Fibroblast of skin of left quadriceps (primary cell): ENCODE measurements around the gene EPS15.

Source experiments
- DNase-seq, 2 experiments: peaks; one replicate each; pipeline ENCODE4 v3.0.0-alpha.2; 2013; ENCODE audit warnings: low read depth in 2 of 2

Gene EPS15

DNA sequence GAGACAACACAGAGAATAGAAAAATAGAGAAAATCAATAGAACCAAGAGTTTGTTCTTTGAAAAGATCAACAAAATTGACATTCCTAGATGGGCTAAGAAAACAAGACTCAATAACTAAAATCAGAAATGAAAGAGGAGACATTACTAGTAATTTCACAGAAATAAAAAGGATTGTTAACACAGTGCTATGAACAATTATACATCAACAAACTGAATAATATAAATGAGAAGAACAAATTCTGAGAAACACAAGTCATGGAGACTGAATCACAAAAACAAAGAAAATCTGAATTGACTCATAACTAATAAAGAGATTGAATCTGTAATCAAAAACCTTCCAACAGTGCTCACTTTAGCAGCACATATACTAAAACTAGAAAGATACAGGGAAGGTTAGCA, 137.1 kb downstream of the EPS15 start:
- no peak for DNase-seq

GRCh38 chr1:51380936-51381335, 138.1 kb downstream of the EPS15 start:
- DNase-seq, result no peak

- DNase-seq, result no peak
Measured at GRCh38 chr1:51378871-51379270, 140.2 kb downstream of the EPS15 start.

DNA sequence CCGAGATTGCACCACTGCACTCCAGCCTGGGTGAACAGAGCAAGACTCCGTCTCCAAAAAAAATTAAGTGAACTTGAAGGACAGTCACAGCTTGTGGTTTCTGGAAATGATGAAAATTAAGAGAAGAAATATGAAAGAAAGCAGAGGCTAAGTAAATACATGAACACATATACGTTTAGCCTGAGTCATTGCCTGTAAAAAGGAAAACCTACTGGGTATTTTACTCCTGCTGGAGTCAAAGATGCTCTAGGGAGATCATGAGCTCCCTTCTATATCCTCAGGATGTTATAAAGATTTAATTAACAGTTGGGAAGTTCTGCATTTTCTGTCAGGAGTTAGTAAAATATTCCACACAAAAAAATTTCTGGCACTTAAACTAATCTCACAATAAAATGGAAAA, 145.2 kb downstream of the EPS15 start:
- DNase-seq, result no peak

DNA sequence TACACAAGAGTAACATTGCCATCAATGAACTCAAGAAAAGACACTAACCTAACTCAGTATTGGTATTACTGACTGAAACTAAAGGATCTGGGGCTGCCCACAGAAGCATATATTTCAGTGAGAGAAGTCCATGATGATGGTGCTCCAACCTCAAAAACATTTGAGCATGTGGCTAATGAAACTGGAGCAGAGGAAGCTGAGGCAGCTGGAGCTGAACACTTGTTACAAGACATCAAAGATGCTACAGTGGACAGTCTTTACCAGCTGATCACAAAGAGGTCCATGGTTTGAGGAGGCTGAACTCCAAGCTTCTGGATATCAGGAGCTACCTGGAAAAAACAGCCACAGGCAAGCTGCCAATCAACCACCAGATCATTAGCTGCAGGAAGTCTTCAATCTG, 146.5 kb downstream of the EPS15 start:
- DNase-seq, result no peak

DNA sequence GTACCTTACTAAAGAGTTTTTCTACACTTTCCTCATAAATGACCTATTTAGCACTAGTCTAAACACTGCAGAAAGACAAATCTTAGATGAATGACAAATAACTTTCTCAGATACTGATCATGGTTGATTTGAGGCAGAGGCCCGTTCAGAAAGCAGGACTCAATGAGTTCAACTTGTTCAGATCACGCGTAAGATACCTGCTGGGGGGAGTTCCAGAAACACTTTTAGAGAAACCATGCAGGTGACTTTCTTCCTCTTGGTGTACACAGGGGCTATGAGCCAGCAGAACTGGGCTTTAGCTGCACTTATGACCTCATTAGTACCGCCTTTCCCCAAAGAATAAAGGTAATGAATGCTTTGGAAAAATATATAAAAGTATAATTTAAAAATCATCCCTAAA, 149.9 kb downstream of the EPS15 start:
- DNase-seq, result no peak

- no peak for DNase-seq
Measured at GRCh38 chr1:51365774-51366173, 153.3 kb downstream of the EPS15 start.

GRCh38 chr1:51359879-51360278, 159.2 kb downstream of the EPS15 start:
- no peak for DNase-seq

- no peak for DNase-seq
Measured at GRCh38 chr1:51355382-51355781, 163.7 kb downstream of the EPS15 start.

GRCh38 chr1:51354416-51354815, 164.7 kb downstream of the EPS15 start:
- DNase-seq, result no peak

DNA sequence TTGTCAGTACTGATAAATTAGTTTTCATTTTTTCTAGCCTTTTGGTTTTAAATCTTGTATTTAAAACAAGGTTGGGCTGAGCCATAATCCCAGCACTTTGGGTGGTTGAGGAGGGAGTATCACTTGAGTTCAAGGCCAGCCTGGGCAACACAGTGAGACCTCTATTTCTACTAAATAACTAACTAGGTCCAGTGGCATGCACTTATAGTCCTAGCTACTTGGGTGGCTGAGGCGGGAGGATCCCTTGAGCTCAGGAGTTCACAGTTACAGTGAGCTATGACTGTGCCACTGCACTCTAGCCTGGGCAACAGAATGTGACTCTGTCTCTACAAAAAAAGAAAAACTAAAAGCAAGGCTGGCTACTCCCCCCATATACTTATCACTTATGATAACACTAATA, 167.2 kb downstream of the EPS15 start:
- no peak for DNase-seq

DNA sequence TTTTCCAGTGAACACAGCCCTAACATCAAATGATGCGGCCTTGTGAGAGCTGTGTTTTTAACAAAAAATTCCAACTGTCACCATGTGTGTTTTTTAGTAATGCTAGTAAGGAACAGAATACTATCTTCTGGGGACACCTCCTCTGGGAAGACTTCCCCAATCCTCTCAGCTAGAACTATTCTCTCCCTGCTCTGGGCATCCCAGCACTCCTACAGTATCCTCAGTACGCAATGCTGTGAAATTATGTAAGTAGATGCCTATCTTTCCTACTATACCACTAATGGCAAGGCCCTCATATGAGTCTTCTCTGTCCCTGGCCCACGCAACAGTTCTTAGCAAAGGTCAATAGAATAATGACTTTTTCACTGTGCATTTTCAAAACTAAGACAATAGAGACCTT, 169.2 kb downstream of the EPS15 start:
- DNase-seq, result no peak

DNA sequence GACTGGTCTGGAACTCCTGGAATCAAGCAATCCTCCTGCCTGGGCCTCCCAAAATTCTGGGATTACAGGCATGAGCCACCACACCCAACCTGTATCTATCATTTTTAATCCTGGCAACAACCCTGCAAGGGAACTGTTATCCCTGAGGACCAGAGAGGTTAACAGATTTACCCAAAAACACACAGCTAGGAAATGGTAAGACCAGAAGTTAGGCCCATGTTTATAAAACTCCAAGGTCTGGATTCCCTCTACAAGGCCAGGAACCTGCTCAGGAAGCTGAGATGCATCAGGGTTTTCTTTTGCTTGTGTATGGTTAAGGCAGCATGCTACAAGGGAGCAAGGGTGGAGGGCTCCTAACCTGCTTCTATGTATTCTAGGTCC, 170.9 kb downstream of the EPS15 start:
- no peak for DNase-seq

GRCh38 chr1:51347398-51348146, 171.5 kb downstream of the EPS15 start:
- DNase-seq, result no peak

- no peak for DNase-seq
Measured at GRCh38 chr1:51346086-51346942, 172.8 kb downstream of the EPS15 start.

DNA sequence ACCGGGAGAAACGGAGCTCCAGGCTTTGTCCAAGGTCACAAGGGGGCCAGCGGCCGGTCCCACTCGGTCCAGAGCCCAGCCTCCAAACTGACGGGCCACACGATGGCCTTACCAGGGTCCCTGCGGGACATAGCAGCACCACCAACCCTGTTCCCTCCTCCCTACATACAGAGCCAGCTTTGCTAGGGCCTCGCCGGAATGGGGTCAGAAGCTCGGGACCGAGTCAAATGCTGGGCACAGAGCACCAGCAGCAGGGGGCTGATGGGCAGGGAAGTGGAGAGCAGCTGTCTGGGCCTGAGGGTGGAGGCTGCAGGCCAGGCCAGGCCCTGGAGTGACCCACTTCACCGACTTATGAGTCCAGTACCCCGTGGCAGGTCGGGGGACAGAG, 173.8 kb downstream of the EPS15 start:
- no peak for DNase-seq

DNA sequence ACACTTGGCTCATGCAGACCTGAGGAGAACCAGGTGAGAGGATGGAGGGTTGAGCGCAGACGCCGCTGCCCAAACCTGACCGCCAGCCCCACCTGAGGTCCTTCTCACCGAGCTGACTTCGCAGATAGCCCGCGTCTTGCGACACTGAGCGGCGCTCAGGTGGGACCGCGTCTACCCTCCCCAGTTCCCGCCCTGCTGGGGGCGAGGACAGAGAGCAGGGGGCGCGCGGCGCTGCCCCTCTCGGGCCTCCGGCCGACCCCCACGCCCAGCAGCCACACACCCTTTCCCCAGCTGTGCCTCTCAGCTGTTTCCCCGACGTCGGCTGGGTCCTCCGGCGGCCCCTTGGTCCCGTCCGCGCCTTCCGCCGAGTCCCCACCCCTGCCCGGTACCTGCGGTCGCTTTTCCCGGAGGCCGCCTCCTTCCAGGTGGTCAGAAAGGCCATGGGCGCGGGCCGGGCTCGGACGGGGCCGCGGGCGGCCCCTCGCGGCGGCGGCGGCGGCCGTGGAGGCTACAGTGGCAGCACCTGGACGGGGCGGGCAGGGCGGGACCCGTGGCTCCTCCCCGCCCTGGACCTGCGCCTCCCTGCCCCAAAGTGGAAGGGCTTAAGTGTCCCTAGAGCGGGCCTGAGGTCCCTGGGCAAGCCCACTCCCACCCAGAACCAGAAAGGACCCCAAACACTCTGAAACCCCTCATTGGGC, 174.3 kb downstream of the EPS15 start:
- no peak for DNase-seq

DNA sequence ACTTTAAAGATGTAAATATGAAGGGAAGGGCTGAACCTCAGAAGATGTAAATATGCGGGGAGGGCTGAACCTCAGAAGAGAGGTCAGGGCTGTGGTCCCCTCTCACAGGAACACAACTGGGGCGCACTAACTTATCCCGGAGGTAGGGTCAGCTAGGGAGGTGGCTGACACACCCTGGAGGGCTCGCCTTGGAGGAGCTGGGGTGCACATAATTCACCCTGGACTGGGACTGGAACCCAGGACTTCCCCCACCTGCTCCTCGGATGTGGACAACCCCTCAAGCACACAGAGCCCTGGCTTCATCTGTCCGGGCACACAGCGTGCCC, 174.8 kb downstream of the EPS15 start:
- DNase-seq, result no peak

DNA sequence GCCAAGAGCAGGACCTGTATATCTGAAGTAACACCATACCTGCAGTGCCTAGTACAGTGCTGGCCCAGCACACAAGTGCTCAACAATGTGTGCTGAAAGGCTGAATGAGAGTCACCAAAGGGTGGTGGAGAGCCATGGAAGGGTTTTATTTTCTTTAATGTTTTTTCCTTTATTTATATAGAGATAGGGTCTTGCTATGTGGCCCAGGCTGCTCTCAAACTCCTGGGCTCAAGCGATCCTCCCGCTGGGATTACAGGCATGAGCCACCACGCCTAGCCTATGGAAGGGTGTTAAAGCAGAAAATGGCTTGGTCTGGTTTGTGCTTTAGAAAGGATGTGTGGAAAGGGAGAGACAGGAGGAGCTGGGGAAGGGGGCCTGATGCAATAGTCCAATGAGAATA, 175.4 kb downstream of the EPS15 start:
- DNase-seq, result no peak

GRCh38 chr1:51342591-51343206, 176.4 kb downstream of the EPS15 start:
- no peak for DNase-seq

GRCh38 chr1:51341876-51342496, 177.1 kb downstream of the EPS15 start:
- no peak for DNase-seq

DNA sequence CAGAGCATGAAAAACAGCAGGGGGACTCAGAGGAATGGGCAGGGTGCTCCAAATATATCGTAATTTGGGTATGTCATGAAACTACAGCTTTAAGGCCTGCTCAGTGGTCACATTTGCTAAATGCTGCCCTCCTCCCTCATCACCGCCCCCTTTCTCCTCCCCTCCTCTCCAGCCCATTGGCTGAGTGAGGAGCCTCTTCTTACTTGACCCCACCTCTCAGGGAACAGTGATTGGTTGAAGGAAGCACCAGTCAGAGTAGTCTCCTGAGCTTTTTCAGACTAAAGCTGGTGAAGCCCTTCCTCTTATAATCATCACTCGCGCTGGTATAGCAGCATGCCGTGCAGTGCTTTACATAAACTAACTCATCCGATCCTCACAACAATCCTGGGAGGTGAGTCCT, 178.7 kb downstream of the EPS15 start:
- DNase-seq, result no peak
